ENCODE data around the gene RPS16. TPM values are rescaled to one million over a fixed set of nuclear protein-coding genes. Genes with fewer than 3 reads are reported as not detected.

RPS16 gene
- total and polyA plus RNA-seq, 9 of the 15 experiments (the other 6 are each of a cell fraction or from before 2014, with no cell fraction given), result 82.6 to 3,671 (median 2,204) TPM

GRCh38 chr19:39480337-39481228 is 44.8 kb upstream of the RPS16 start, which contains the start of gene TIMM50 (continued):
- TF ChIP-seq, protein P1, sequence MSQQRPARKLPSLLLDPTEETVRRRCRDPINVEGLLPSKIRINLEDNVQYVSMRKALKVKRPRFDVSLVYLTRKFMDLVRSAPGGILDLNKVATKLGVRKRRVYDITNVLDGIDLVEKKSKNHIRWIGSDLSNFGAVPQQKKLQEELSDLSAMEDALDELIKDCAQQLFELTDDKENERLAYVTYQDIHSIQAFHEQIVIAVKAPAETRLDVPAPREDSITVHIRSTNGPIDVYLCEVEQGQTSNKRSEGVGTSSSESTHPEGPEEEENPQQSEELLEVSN (IDR thresholded peaks at IDR 0.05; ENCODE audit: borderline replicate concordance in 1 of 2, extremely low read depth in 1 of 2, insufficient read depth in 1 of 2, insufficient read length in 1 of 2, low read depth in 1 of 2, low read length in 1 of 2, poor library complexity in 1 of 2, severe bottlenecking in 1 of 2), result peak; percentile 52 to 80
- peak; percentile 64; the same call in 1 of the 2 replicates for TF ChIP-seq MXI1 (IDR thresholded peaks at IDR 0.05; ENCODE audit: low read depth, low read length)
- peak; percentile 55 for TF ChIP-seq POLR2B (IDR thresholded peaks at IDR 0.05; ENCODE audit: low read depth, partially characterized antibody)
- no peak for TF ChIP-seq BDP1 (IDR thresholded peaks at IDR 0.05; ENCODE audit: insufficient read depth, insufficient read length)
- TF ChIP-seq, protein P2, sequence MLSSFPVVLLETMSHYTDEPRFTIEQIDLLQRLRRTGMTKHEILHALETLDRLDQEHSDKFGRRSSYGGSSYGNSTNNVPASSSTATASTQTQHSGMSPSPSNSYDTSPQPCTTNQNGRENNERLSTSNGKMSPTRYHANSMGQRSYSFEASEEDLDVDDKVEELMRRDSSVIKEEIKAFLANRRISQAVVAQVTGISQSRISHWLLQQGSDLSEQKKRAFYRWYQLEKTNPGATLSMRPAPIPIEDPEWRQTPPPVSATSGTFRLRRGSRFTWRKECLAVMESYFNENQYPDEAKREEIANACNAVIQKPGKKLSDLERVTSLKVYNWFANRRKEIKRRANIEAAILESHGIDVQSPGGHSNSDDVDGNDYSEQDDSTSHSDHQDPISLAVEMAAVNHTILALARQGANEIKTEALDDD (IDR thresholded peaks at IDR 0.05), result peak; percentile 97
- peak; percentile 63 for TF ChIP-seq NFRKB (IDR thresholded peaks at IDR 0.05; ENCODE audit: low read depth)
- TF ChIP-seq NR2F6 (CRISPR knock-in tag; IDR thresholded peaks at IDR 0.05), result no peak
- TF ChIP-seq POLR2A (conservative IDR thresholded peaks at IDR 0.05), result peak; percentile 88
- TF ChIP-seq ZNF175 (CRISPR knock-in tag; IDR thresholded peaks at IDR 0.05; ENCODE audit: low read depth), result peak; percentile 40; the same call in 1 of the 2 replicates
- no peak for TF ChIP-seq ZNF717 (CRISPR knock-in tag; IDR thresholded peaks at IDR 0.05)
- TF ChIP-seq TAF9B (IDR thresholded peaks at IDR 0.05; ENCODE audit: partially characterized antibody), result peak; percentile 87
- TF ChIP-seq CBFA2T3 (IDR thresholded peaks at IDR 0.05), result 0 out of 2 replicates have a peak, but pooled peaks have one; percentile 24
- no peak for TF ChIP-seq ZNF239 (CRISPR knock-in tag; IDR thresholded peaks at IDR 0.05)
- no peak for TF ChIP-seq NCOA6 (IDR thresholded peaks at IDR 0.05)
- TF ChIP-seq TFAP4 (CRISPR knock-in tag; IDR thresholded peaks at IDR 0.05; ENCODE audit: borderline replicate concordance), result peak; percentile 93
- 0 out of 4 replicates have a peak, but pooled peaks of 1 of the 2 experiments have one; percentile 57 for TF ChIP-seq ARNT (IDR thresholded peaks at IDR 0.05)
- TF ChIP-seq NFATC3 (IDR thresholded peaks at IDR 0.05), result 0 out of 2 replicates have a peak, but pooled peaks have one; percentile 46
- TF ChIP-seq BCL6 (CRISPR knock-in tag; IDR thresholded peaks at IDR 0.05), result no peak
- TF ChIP-seq IFI16 (CRISPR knock-in tag; IDR thresholded peaks at IDR 0.05), result no peak
- TF ChIP-seq ZHX1 (conservative IDR thresholded peaks at IDR 0.05; ENCODE audit: low read length), result peak; percentile 67; the same call in 1 of the 2 replicates
- peak; percentile 96 for TF ChIP-seq POU5F1 (IDR thresholded peaks at IDR 0.05; ENCODE audit: borderline replicate concordance, low read depth, low read length, partially characterized antibody)
- TF ChIP-seq LCOR (CRISPR knock-in tag; IDR thresholded peaks at IDR 0.05), result peak; percentile 67; the same call in 1 of the 2 replicates

Measured in K562 (cell line).